ENCODE data around the gene GABRD.

DNA sequence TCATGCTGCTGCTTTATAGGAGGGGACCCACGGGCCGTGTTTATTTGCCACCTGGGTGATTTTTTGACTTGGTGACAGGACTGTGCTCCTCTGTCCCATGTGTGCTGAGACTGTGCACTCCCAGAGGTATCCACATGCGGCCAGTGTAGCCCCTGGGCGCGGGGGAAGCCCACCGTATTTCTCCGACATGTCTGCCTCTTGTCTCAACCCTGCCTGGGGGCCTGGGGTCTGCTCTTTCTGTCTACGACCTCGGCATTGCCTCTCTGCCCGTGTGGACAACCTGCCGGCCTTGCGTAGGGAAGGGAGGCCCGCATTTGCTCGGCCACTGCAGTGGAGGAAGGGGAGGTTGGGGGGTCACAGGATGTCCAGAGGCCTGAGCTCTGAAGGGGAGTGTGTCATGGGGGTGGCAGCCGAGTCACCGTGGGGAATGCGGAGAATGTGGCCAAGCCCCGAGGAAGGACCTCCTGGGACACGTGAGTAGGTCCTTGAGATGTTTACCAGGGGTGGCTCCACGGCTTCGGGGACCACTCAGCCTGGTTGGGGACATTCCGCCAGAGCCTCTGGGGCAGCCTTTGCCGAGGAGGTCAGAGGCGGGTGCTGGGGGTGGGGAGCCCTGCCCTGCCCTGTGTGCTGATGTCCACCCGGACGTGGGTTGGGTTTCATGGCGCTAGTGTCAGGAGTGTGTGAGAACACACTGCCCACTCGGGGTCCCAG, 42.1 kb downstream of the GABRD start:
- no peak for TF ChIP-seq EP300 (IDR thresholded peaks at IDR 0.05; ENCODE audit: low read depth in 2 of 2, low read length in 2 of 2)
- no peak for TF ChIP-seq EP300 (CRISPR knock-in tag; IDR thresholded peaks at IDR 0.05; ENCODE audit: borderline replicate concordance)
- TF ChIP-seq MEIS2 (CRISPR knock-in tag; IDR thresholded peaks at IDR 0.05), result no peak
- no peak for TF ChIP-seq NR2F1 (CRISPR knock-in tag; IDR thresholded peaks at IDR 0.05)
- no peak for TF ChIP-seq POLR2A (IDR thresholded peaks at IDR 0.05; ENCODE audit: insufficient read depth in 1 of 2, low read depth in 2 of 2, low read length in 2 of 2)

All from HepG2 (cell line).